ENCODE data around the gene GCNA. TPM values are rescaled to one million over a fixed set of nuclear protein-coding genes. Genes with fewer than 3 reads are reported as not detected.

Gene GCNA
- total and polyA plus RNA-seq, 2 of the 13 experiments (the other 11 are each of a cell fraction or from before 2014, with no cell fraction given), result 0.38 to 0.66 TPM

- Histone ChIP-seq H3K79me2 (ENCODE audit: insufficient read depth, low read length) (no peaks in the 10 kb centered on the region), H3K9ac (ENCODE audit: insufficient read depth, low read depth, low read length) (no peak overlapping the region), H3K4me3 (replicated peaks in 1 of 3; ENCODE audit: insufficient read depth in 1 of 3, low read depth in 2 of 3, low read length in 3 of 3) (no peak overlapping the region), H2AFZ (ENCODE audit: low read length) (no peak overlapping the region), H3K4me2 (ENCODE audit: low read depth, low read length) (no peak overlapping the region), H3K9me3 (ENCODE audit: low read length) (no peaks in the 10 kb centered on the region), H3K36me3 (replicated peaks in 1 of 2; ENCODE audit: control insufficient read depth in 1 of 2, insufficient read depth in 2 of 2, low read length in 2 of 2) (no peaks in the 10 kb centered on the region), H4K20me1 (ENCODE audit: insufficient read depth, low read length) (no peaks in the 10 kb centered on the region), H3K4me1 (ENCODE audit: insufficient read depth, low read length) (peaks cover 30% of the 10 kb centered on the region), H3K27me3 (ENCODE audit: control insufficient read depth in 1 of 2, insufficient read depth in 2 of 2, low read length in 2 of 2) (no peaks in the 10 kb centered on the region), H3K27ac (ENCODE audit: extremely low read length, insufficient read depth, low read length) (no peak overlapping the region)
- no peak for TF ChIP-seq NFKB2 (CRISPR knock-in tag; IDR thresholded peaks at IDR 0.05; ENCODE audit: borderline replicate concordance)
- no peak for TF ChIP-seq ZBTB33 (CRISPR knock-in tag; IDR thresholded peaks at IDR 0.05)
- TF ChIP-seq ZNF737 (CRISPR knock-in tag; IDR thresholded peaks at IDR 0.05; ENCODE audit: borderline replicate concordance), result no peak
- no peak for TF ChIP-seq ZNF333 (CRISPR knock-in tag; IDR thresholded peaks at IDR 0.05; ENCODE audit: borderline replicate concordance)
- TF ChIP-seq MED1 (CRISPR knock-in tag; IDR thresholded peaks at IDR 0.05), result no peak
- TF ChIP-seq ZNF546 (CRISPR knock-in tag; conservative IDR thresholded peaks at IDR 0.05), result no peak
- TF ChIP-seq SNRNP70 (IDR thresholded peaks at IDR 0.05; ENCODE audit: low read depth, low read length), result no peak
- no peak for TF ChIP-seq ZNF776 (CRISPR knock-in tag; IDR thresholded peaks at IDR 0.05)
- TF ChIP-seq HNRNPLL (IDR thresholded peaks at IDR 0.05; ENCODE audit: low read depth, low read length, poor library complexity, severe bottlenecking), result no peak
- no peak for TF ChIP-seq SP5 (CRISPR knock-in tag; IDR thresholded peaks at IDR 0.05; ENCODE audit: borderline replicate concordance, low read depth)
- TF ChIP-seq ZNF205 (CRISPR knock-in tag; IDR thresholded peaks at IDR 0.05), result no peak
- no peak for TF ChIP-seq MLX (CRISPR knock-in tag; IDR thresholded peaks at IDR 0.05)
- no peak for TF ChIP-seq HINFP (CRISPR knock-in tag; IDR thresholded peaks at IDR 0.05; ENCODE audit: low read depth)
- no peak for TF ChIP-seq ZNF816 (CRISPR knock-in tag; IDR thresholded peaks at IDR 0.05; ENCODE audit: borderline replicate concordance)
- TF ChIP-seq GTF2F1 (IDR thresholded peaks at IDR 0.05; ENCODE audit: low read length), result no peak
- TF ChIP-seq KAT8 (CRISPR knock-in tag; IDR thresholded peaks at IDR 0.05), result no peak
- TF ChIP-seq TOE1 (CRISPR knock-in tag; IDR thresholded peaks at IDR 0.05), result no peak
- no peak for TF ChIP-seq KAT7 (CRISPR knock-in tag; IDR thresholded peaks at IDR 0.05; ENCODE audit: borderline replicate concordance)
- WGBS (ENCODE audit: low lambda C conversion rate), result 79% methylated on average over 8 of the region's 8 CpGs
- in situ Hi-C loops (cut with HindIII; ENCODE audit: extremely low pct_ligation_motif_present, low pct_unique_long_range_greater_than_20kb), result no loop called here
- POLR2A ChIA-PET, result no interaction called here
- DNase-seq (ENCODE audit: low spot score) (no peak), FAIRE-seq (no peak), ATAC-seq (no peak)
- CTCF ChIA-PET (ENCODE audit: low intra/inter-chr PET ratio, low total read pairs), result no interaction called here
- no TSS peak for BruUV-seq (replicated peaks)
- intact Hi-C loops (cut with micrococcal nuclease; ENCODE audit: unreplicated experiment), result no loop called here
Measured at GRCh38 chrX:71619193-71619592, 41.0 kb downstream of the GCNA start.
